Activated CD4-positive, alpha-beta T cell treated with anti-CD3 and anti-CD28 coated beads, Interleukin-2, amount 50 U/mL, for 16 hours (primary cell): ENCODE results near the gene ZBTB7A.

ENCODE experiments used
- DNase-seq: peaks from one replicate; pipeline ENCODE4 v3.0.0-alpha.2; 2020

ZBTB7A gene

DNA sequence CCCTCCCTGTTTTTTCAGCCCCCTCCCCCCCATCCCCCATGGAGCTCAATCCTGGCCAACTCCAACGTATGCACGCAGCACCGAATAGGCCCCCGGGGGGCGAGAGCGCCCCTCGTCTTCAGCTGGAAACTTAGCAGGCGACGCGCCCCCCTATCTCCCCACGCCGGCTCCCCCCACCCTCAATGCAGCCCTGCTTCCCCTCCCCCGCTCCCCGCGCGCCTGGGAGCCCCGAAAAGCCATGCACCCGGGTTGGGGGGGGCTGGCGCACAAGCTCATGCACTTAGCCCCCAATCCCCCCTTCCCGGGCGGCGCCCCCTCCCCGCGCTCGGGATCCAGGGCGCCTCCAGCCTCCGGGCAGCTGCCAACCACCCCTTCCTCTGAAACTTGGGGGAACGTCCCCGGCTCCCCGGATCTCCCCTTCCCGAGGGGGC, 508 bp downstream of the ZBTB7A start:
- no peak for DNase-seq

DNA sequence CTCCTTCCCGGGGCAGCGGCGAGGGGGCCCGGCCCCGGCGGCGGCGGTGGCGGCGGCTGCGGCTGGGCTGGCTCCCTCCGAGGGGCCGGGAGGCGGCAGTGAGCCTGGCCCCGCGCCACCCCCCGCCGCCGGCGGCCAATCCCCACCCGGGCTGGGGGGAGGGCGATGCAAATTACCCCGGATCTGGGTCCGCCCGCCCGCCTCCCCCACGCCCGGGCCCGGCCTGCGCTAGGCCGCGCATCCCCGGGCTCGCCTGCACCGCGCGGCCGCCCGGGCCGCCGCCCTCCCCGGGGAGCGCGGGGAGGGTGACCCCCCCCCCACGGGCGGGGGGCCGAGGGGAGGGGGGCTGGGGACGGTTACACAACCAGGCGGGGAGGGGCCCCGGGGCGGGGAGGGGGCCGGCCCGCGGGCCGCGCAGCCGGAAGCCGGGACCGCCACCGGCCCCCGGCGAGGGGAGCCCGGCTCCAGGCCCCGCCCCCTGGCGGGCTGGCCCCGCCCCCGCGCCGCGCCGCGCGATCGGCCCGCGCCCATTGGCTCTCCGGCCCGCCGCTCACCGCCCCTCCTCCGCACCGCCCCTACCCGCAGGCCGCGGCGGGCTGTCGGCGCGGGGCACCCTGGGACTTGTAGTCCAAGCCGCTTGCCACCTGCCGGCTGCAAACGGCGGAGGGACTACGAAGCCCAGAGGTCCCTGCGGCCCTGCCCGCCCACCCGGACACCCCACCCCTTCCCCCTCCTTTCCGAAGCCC, 1.1 kb downstream of the ZBTB7A start:
- peak; percentile 97 for DNase-seq

DNA sequence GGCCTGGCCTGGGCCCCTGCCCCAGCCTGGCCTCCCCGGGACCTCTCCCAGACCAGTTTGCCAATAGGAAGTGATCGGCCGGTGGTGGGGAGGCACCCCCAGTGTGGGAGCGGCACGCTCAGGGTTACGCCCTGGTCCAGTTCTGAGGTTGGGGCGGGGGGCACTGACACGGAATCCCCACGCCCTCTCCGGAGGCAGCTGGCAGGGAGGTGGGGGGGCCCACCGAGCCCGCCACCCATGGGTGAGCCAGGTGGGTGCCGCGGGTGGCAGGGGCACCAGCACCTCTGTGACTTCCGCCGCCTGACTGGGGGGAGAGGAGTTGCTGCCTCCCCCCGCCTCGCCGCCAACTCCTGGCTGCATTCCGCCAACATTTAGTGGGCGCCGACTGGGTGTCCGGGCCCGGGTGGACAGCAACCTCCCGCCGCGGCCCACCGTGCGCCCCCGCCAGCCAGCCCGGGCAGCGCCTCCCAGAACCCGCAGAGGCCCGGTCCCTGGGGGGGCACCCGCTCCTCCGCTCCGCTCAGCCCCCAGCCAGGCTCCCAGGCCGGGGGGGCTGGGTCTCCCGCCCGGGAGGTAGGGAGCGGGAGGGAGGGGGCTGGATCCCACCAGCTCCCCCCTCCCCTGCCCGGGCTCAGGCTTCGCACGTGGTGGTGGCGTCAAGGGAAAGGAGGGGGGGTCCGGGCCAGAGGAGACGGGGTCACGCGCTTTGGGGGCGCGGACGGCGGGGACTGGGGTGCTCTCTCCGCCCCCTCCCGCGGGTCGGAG, 2.0 kb downstream of the ZBTB7A start:
- DNase-seq = no peak

DNA sequence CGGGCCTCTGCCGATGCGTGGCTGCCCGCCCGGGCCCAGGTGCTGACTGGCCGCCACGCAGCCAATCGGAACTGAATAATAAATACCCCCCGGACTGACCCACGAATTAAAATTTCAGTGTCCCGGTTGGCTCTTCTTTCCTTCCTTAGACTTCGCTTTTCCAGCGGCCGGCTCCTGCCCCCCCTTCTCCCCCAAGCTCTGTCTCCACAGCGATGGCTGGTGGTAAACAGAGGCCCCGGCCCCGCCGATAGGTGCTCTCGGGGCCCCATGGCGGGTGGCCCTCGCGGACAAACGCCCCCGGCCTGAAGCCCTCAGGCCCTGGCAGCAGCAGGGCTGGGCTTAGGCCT, 2.6 kb downstream of the ZBTB7A start:
- DNase-seq = no peak

DNA sequence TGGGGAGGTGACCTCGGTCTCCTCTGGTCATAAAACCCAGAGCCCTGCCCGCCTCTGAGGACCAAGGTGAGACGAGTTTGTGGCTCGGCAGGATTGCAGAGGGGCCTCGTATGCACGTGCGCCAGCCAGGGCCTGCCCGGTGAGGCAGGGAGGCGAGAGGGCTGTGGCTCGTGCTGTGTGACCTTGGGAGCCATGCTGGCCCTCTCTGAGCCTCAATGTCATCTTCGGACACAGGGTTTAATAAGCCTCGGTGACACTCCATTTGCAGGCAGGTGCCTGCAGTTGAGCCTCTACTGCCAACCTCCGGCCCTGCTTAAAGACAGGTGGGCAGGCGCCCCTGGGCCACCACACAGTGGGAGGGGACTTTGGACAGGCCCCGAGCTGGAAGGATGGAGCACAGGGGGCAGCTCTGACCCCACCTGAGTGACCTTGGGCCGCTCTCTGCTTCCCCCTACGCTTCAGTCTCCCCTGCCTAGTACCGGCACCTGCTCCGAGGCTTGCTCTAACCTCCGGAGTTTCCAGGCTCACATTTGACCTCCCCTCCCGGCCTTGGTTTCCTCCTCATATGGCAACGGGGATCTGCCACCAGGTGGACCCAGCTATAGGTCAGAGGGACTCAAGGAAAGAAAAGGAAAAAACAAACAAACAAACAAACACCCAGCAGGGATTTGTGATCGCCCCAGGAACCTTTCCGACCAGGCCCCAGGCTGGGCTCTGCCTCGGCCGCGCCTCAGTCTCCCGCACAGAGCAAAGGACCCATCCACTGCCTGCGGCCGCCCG, 3.1 kb downstream of the ZBTB7A start:
- no peak for DNase-seq

DNA sequence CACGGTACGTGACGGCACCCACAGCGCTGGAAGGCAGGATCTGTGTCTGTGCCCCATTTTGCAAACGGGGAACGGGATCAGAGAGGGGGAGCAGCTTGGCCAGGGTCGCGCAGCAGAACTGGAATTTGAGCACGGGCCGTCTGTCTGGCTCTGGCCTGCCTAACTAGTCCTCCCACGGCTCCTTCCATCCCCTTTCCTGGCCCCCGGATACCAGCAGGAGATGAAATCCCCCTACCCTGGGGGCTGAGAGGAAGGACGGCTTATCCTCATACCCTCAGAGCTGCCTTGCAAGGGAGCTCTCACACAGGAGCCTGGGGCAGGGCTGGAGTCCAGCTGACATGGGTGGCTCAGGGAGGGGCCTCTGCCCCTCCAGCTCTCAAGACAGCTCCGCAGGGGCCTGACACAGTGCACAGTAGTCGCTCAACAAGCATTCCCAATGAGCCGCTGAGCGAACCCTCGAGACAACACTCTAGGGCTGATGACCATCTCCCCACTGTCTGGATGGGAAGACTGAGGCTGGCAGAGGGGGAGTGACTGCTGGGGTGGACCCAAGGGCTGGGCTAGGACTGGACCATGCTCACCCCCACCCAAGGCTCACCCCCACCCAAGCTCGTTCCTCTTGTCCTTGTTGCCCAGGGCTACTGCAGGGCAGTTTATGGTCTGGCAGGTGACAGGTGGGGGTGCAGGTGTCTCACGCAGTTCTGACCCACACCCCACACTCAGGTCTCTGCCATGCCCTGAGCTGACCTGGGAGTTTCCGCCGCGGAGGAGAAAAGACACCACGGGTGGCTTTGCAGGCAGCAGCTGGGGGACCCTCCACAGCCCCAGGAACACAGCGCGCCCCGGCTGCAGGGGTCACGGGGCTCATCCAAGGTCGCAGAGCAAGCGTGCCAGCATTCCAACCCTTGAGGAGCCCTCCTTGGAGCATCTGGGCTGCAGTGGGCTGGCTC, 4.0 kb downstream of the ZBTB7A start:
- DNase-seq = no peak

DNA sequence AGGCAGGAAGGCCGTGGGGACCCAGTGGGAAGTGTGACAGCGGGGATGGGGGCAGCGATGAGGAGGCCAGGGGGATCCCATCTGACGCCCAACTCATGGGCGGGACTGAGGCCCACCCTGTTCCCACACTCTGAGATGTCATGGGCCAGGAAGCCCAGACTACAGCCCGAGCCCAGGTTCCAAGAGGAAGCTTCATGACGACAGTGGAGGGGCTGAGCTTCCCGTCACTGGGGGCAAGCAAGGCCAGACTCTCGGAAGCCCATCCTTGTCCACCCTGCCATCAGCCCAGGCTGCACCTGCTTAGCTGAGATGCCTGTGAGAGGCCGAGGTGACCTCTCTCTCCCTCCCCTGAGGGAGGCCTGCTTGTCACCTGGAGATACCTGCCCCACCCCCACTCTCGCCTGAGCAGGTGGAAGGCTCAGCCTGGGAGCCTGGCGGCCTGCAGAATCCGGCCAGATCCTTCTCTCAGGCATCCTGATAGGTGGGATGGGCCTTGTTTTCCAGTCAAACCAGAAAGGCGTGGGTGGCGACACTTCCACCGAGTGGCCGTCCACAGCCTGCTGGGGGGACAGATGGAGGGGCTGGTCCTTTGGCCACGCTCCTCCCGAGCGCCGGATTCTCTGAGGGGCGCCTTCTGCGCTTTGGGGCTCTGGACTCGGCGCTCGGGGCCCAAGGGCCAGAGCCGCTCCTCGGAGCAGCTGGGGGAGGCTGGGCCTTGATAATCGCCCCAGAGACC, 4.8 kb downstream of the ZBTB7A start:
- no peak for DNase-seq

DNA sequence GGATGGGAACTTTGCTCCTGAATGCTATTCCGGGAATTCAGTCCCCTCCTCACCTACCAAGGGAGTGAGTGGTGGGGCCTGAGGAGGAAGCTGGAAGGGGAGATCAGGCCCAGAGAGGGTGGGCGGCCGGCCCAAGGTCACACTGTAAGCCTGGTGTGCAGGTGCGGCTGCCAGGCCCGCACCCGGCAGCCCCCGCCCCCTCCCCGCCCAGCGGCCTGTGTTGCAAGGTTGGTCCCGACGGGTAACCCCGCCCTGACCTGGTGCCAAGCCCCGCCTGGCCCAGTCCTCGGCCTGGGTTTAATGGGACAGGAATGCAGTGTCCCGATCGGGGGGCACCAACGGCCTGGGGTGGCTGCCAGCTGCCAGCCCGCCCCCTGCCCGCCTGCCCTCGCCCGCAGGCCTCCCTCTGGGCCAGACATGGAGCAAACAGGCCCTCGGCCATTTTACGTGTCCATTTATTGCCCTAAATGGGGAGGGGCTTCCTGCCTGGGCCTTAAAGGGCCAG, 5.5 kb downstream of the ZBTB7A start:
- no peak for DNase-seq

DNA sequence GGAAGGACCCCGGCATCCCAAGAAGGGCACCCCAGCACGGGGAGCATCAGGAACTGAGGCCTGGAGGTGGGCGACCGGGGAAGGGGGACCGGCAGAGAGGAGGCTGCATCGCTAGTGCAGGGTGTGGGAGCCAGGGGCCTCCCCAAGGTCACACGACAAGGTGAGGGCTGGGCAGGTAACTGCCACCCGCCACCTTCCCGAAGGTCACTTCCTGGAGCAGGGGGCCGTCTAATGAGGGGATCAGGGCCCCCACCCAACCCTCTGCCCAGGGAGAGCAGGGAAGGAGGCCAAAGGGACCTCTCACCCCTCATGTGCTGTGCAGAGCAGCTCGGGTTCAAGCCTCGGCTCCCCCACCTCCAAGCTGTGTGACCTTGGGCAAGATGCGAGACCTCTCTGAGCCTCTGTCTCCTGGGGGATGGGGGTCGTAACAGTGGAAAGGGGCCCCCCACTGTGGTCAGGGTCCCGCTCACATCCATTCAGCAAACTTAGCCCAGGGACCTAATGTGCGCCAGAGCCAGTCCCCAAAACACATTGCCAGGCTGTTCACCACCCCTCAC, 6.0 kb downstream of the ZBTB7A start:
- DNase-seq = no peak

DNA sequence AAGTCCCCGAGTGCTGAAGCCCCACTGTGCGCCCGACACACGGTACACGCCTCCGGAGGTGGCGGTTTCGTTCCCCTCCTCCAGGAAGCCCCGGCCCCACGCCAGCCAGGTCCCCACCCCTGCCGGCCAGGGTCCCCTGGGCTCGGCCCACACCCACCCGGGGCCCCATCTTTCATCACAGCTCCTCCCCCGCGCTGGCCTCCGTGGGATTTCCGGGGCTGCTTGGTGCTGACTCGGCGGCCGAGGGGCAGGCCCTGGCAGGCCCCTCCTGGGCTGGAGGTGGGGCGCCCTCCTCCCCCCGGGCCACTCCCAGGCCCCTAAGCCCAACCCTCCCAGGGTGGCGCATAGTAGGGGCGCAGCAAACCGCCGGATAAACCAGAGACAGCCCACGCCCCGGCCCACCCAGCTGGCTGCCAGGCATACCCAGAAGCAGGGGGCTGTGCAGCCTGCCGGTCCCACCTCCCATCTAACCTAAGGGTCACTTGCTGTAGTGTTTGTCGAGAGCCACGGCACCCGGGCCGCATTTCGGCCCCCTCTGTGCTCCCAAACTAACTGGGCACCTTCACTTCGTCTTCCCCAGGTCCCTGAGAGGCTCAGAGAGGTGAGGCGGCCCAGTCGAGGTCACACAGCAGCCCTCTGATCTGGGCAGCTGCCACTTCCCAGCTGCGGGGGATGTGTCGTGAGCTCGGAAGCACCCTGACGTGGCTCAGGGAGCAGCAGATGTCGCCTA, 6.6 kb downstream of the ZBTB7A start:
- DNase-seq = peak; percentile 38

DNA sequence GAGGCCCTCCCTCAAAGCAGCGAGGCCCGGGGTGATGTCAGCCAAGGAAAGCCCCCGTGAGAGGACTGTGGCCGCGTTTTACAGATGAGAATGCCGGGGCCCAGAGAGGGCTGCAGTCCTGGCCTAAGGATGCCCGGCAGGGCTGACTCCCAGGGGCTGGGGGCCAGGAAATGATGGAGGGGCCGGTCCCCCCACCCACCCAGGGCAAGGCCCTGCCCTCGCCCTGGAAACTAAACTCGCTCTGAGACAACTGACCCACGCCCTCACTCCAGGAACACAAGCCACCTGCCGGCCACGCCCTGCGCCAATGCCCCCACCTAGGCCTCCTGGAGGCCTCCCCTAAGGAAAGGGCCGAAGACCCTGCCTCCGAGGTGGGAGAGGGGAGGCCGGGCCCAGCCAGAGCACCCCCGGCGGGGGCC, 7.2 kb downstream of the ZBTB7A start:
- no peak for DNase-seq

DNA sequence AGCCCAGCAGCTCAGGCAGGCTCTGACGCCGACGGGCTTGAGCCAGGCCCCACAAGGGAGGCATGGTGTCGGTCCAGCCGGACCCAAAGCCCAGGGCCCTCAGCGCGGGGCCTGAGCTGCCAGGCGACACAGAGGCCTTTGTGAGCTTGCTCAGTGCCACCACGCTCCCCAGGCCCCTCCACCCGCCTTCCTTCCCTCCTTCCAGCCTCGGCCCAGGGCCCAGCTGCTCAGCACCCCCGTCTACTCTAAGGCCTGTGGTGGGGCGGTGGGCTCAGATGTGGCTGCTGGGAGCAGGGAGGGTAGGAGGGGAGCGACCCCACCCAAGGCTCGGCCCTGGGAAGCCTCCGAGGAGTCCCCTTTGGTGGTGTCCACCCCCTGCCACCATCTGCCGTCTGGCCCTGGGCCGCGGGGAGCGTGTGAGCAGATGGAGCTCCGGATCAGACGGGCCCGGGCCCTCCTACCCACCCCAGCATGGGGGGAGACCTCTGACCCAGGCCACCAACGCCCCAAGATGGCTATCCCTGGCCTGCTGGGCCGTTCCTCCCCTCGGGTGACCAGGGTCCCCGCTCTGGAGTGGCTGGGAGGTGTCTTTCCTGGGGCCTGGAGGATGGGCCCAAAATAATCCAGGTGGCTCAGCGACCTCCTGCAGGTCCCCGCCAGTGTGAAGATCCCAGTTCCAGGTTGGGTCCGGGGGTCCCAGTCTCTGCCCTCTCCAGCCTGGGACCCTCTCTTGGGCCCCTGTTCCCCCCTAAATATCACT, 7.8 kb downstream of the ZBTB7A start:
- no peak for DNase-seq

DNA sequence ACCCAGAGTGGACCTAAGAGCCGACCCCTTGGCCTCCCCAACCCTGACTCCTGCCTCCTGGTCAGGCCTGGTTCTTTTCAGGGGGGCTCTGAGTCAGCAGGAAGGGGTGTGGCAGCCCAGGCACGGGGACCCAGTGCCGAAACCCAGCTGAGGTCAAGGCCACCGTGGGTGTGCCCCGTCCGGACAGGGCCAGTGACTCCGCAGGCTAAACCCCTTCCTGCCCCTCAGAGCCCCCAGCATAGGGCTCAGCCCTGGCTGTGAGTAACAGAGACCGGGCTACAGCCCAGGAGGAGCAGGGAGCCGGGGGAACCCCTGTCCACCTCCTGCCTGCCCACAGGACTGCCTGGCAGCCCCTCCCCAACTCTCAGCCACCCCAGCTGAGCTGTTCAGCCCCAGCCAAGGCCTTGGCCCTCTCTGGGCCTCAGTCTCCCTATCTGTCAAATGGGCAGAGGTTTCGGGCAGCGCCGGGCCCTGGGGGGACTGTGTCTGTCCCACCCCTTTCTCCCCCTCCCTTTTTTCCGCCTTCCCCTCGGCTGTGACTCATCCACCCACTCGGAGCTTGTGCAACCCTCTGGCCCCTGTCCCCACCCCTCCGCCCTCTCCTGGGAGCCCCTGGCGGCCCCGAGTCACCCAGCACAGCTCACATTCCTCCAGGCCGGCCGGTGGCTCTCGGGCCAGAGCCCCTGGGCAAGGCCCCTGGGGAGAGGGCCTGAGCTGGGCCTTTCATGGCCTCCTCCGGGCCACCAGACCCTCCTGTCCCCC, 8.6 kb downstream of the ZBTB7A start:
- peak; percentile 30 for DNase-seq

DNA sequence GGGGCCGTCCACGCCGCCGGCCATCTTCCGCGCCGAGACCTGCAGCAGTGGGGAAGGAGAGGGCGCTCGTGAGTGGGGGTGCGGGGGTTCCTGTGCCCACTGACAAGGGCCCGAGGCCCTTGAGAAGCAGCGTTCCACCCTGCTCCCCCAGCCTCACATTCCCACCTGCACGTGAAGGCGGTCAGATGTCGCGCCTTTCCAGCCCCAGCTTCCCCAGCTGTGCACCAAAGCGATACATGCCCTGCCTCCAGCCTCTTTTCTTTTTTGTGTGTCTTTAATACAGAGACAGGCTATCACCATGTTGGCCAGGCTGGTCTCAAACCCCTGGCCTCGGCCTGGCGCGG, 11.5 kb downstream of the ZBTB7A start:
- DNase-seq = no peak

DNA sequence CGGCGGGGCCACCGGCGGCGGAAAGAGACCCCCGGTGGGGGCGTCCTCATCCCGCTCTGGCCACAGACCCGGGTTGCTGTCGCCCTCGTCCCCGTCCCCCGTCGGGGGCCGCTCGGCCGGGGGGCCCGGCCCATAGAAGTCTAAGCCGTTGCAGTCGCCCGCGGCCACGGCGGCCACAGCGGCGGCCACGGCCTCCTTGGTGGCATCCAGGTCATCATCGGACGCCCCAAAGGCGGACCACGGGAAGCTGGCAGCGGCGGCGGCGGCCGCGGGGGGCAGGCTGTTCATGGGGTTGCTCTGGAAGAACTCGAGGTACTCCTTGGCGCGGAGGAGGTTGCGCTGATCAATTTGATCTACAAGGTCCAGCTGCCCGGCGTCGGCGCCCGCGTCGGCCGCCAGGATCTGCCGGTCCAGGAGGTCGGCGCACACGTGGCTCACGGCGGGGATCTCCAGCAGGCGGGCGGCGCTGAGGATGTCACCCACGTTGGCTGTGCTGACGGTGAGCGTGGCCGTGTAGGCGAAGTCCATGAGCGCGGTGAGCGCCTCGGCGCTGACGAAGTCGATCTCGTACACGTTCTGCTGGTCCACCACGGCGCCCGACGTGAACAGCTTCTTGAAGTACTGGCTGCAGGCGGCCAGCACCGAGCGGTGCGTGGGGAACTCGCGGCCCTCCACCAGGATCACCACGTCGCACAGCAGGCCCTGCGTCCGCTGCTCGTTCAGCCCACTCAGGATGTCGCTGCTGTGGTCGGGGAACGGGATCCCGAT, 12.1 kb downstream of the ZBTB7A start:
- DNase-seq = no peak

DNA sequence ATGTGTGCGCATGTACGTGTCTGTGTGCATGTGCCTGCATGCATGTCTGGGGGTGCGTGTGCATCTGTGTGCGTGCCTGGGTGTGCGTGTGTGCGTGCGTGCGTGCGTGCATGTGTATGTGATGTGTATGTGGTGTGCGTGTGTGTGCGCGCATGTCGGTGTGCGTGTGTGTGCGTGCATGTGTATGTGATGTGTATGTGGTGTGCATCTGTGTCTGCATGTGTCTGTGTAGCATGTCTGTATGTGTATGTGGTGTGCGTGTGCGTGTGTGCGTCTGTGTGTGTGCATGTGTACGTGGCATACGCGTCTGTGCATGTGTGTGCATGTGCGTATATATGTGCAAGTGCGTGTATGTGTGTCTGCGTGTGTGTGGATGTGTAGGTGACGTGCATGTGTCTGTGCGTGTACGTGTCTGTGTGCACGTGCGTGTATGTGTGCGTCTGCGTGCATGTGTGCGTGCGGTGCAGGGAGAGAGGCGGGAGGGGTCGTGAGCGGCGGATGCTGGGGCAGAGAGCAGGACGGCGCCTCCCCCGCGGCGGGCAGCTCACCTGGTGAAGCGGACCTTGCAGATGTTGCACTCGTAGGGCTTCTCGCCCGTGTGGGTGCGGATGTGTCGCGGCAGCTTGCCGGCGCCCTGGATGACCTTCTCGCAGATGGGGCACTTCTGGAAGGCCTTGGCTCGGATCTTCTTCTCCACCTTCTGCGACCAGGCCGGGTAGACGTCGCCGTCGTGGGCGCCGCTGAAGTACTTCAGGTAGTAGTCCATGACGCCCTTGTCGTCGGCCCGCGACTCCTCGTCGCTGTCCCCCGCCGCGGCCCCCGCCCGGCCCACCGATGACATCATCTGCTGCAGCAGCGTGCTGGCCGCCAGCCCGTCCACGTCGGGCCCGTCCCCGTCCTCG, 13.0 kb downstream of the ZBTB7A start:
- DNase-seq = no peak

DNA sequence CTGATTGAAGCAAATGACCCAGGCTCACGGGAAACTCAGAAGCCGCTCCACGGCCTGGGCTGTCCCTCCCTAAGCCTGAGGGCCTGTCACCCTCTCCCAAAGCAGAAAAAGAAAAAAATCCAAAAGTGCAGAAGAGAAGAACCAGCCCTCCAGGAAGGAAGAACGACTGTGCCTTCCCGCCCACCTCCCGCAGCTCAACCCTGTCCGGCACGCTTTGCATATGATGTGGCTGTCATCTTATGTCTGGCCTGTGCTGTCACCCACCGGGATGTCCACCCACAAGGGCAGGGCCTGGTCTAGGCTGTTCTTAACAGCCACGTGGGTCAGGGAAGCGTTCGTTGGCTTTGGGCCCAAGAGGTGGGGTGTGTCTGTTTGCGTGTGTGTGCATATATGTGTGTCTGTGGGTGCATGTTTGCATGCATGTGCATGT, 13.7 kb downstream of the ZBTB7A start:
- DNase-seq = no peak
